SU-DHL-6 (cell line): ENCODE data around the gene RNF144A.

ENCODE experiments used
- H2AFZ ChIP-seq: fragments of 200-600 bp; sonication (generic); 2 replicates; pipeline ENCODE4 v1.6.1; 2014; ENCODE audit warnings: low read depth, mild to moderate bottlenecking, moderate library complexity, mixed read lengths, antibody characterized with exemption, low read length; ENCODE audit not compliant: severe bottlenecking
- H3F3A ChIP-seq: fragments of 200-600 bp; shearing (Covaris generic); 2 replicates; pipeline ENCODE4 v1.6.0; 2016; ENCODE audit warnings: antibody characterized with exemption, mild to moderate bottlenecking; ENCODE audit not compliant: insufficient read depth
- H3K27ac ChIP-seq: fragments of 200-600 bp; sonication (generic); 2 replicates; pipeline ENCODE4 v1.5.1; 2016; ENCODE audit warnings: low read depth, mild to moderate bottlenecking, low read length, moderate library complexity, mixed read lengths
- H3K27me3 ChIP-seq: fragments of 200-600 bp; sonication (generic), shearing (Covaris generic); 2 replicates; pipeline ENCODE4 v1.6.0; 2014; ENCODE audit warnings: mild to moderate bottlenecking, low read length
- H3K36me3 ChIP-seq: fragments of 200-600 bp; sonication (generic); 2 replicates; pipeline ENCODE4 v1.6.1; 2014; ENCODE audit warnings: mild to moderate bottlenecking, low read length, mixed read lengths
- H3K4me2 ChIP-seq: fragments of 300-600, 200-600 bp; shearing (Covaris generic), sonication (generic); 2 replicates; pipeline ENCODE4 v1.6.0; 2014; ENCODE audit warnings: low read length, low read depth, mild to moderate bottlenecking; ENCODE audit not compliant: poor library complexity, severe bottlenecking
- H3K4me3 ChIP-seq: fragments of 200-600 bp; sonication (generic); 2 replicates; pipeline ENCODE4 v1.5.1; 2014; ENCODE audit warnings: antibody characterized with exemption, low read length, mild to moderate bottlenecking, mixed read lengths; ENCODE audit not compliant: insufficient read depth, poor library complexity, severe bottlenecking
- H3K79me2 ChIP-seq: fragments of 200-600 bp; sonication (generic); 2 replicates; pipeline ENCODE4 v1.6.1; 2014; ENCODE audit warnings: mild to moderate bottlenecking, low read length, moderate library complexity; ENCODE audit not compliant: insufficient read depth
- H3K9ac ChIP-seq: fragments of 200-600 bp; sonication (generic); 2 replicates; pipeline ENCODE4 v1.7.0; 2014; ENCODE audit warnings: mild to moderate bottlenecking, low read length
- H3K9me2 ChIP-seq: fragments of 200-600 bp; sonication (generic); replicated peaks from 2 replicates; pipeline ENCODE4 v1.6.1; 2014; ENCODE audit warnings: low read length; ENCODE audit not compliant: insufficient read depth
- H3K9me3 ChIP-seq: fragments of 200-600 bp; sonication (generic); 2 replicates; pipeline ENCODE4 v1.6.1; 2014; ENCODE audit warnings: low read length, mixed read lengths; ENCODE audit not compliant: insufficient read depth
- H4K20me1 ChIP-seq: fragments of 200-600 bp; sonication (generic); 2 replicates; pipeline ENCODE4 v1.6.1; 2014; ENCODE audit warnings: low read depth, mild to moderate bottlenecking, antibody characterized with exemption, low read length, moderate library complexity, mixed read lengths
- CTCF ChIP-seq: fragments of 200-600 bp; sonication (generic); IDR thresholded peaks from one replicate; pipeline ENCODE4 v1.5.1; 2017; ENCODE audit warnings: antibody characterized with exemption, mild to moderate bottlenecking, low read length, moderate library complexity; ENCODE audit not compliant: insufficient read depth, poor library complexity, severe bottlenecking
- EZH2phosphoT487 ChIP-seq: fragments of 200-600 bp; sonication (generic), shearing (Covaris generic); conservative IDR thresholded peaks from 2 replicates; pipeline ENCODE4 v1.6.1; 2018; ENCODE audit warnings: mild to moderate bottlenecking, antibody characterized with exemption, low read length, moderate library complexity, mixed read lengths

The RNF144A gene

GRCh38 chr2:6917761-6918421 is 679 bp downstream of the RNF144A start:
- peak overlapping the region; percentile 57 for H3K4me3 ChIP-seq
- peak overlapping the region; percentile 50 for H3K9ac ChIP-seq
- no peaks in the 10 kb centered on the region for H3K27me3 ChIP-seq
- H3F3A ChIP-seq = no peaks in the 10 kb centered on the region
- no peaks in the 10 kb centered on the region for H4K20me1 ChIP-seq
- H2AFZ ChIP-seq = no peak overlapping the region
- no peaks in the 10 kb centered on the region for H3K36me3 ChIP-seq
- peak overlapping the region; percentile 47 for H3K4me2 ChIP-seq
- no peak for TF ChIP-seq CTCF
- no peak for TF ChIP-seq EZH2phosphoT487
- no peaks in the 10 kb centered on the region for H3K79me2 ChIP-seq
- H3K9me2 ChIP-seq = no peaks in the 10 kb centered on the region
- H3K27ac ChIP-seq = no peak overlapping the region
- no peaks in the 10 kb centered on the region for H3K9me3 ChIP-seq

- Histone ChIP-seq H3K9me2 (no peaks in the 10 kb centered on the region), H3K9ac (no peak overlapping the region), H3K27ac (no peak overlapping the region), H3F3A (no peaks in the 10 kb centered on the region), H2AFZ (no peak overlapping the region), H3K4me2 (no peak overlapping the region), H3K36me3 (no peaks in the 10 kb centered on the region), H3K4me3 (no peak overlapping the region), H3K9me3 (no peaks in the 10 kb centered on the region), H3K27me3 (no peaks in the 10 kb centered on the region), H4K20me1 (no peaks in the 10 kb centered on the region), H3K79me2 (no peaks in the 10 kb centered on the region)
- TF ChIP-seq CTCF (no peak), EZH2phosphoT487 (no peak)
Observed at GRCh38 chr2:6919901-6920742, 2.9 kb downstream of the RNF144A start.

- Histone ChIP-seq H4K20me1 (no peaks in the 10 kb centered on the region), H3K27me3 (no peaks in the 10 kb centered on the region), H3K36me3 (no peaks in the 10 kb centered on the region), H3K9ac (no peak overlapping the region), H3K9me2 (no peaks in the 10 kb centered on the region), H3K9me3 (no peaks in the 10 kb centered on the region), H3K4me3 (no peak overlapping the region), H3F3A (no peaks in the 10 kb centered on the region), H3K4me2 (no peak overlapping the region), H3K79me2 (no peaks in the 10 kb centered on the region), H3K27ac (no peak overlapping the region), H2AFZ (no peak overlapping the region)
- TF ChIP-seq CTCF (no peak), EZH2phosphoT487 (no peak)
Observed at GRCh38 chr2:6920743-6921064, 3.5 kb downstream of the RNF144A start.
